PC-3 (cell line): ENCODE data around the gene IL6ST. TPM values are rescaled to one million over a fixed set of nuclear protein-coding genes. Genes with fewer than 3 reads are reported as not detected.
"Not testable (repeated sequence)": the region's sequence is repeated elsewhere in the genome, so short reads cannot be mapped to it uniquely, and the experiment has no call there.

Source experiments
- ATAC-seq: fragments of 200-7000 bp; cut with Tn5 transposase; 2 replicates; pipeline ENCODE4 v1.9.1; 2020; ENCODE audit warnings: mild to moderate bottlenecking, moderate library complexity
- Bru-seq: library from RNA; stranded (reverse); fragments of 400-500 nt; gene quantifications from one replicate; lab custom pipeline; 2021; lab: Mats Ljungman, UMichigan
- BruChase-seq, 2 experiments: library from RNA; stranded (reverse); fragments of 400-500 nt; gene quantifications; one replicate each; lab custom pipeline; 2021; lab: Mats Ljungman, UMichigan
- BruUV-seq: library from RNA; stranded (reverse); fragments of 400-500 nt; replicated peaks from 2 replicates; lab custom pipeline; 2021; lab: Mats Ljungman, UMichigan
- CTCF ChIA-PET: fragments of 300-600 bp; sonication (Branson Sonifier 250); formaldehyde crosslinking; loops from one replicate; lab custom pipeline; 2022; ENCODE audit warnings: antibody characterized with exemption; lab: Charles Lee
- POLR2A ChIA-PET: fragments of 300-600 bp; sonication (Branson Sonifier 250); formaldehyde crosslinking; loops from one replicate; lab custom pipeline; 2022; ENCODE audit warnings: antibody characterized with exemption; ENCODE audit not compliant: unreplicated experiment; lab: Charles Lee
- DNase-seq: peaks from one replicate; pipeline ENCODE4 v3.0.0-alpha.2; 2015
- H2AFZ ChIP-seq: fragments of 300-600 bp; sonication (generic); 2 replicates; pipeline ENCODE4 v1.6.0; 2016; ENCODE audit warnings: antibody characterized with exemption, low read length
- H3F3A ChIP-seq: fragments of 300-600 bp; sonication (generic); one replicate; pipeline ENCODE4 v1.6.0; 2017; ENCODE audit warnings: antibody characterized with exemption, low read length, control low read depth, mild to moderate bottlenecking; ENCODE audit not compliant: unreplicated experiment
- H3K27ac ChIP-seq: fragments of 300-600 bp; sonication (generic); 2 replicates; pipeline ENCODE4 v1.5.1; 2016; ENCODE audit warnings: mild to moderate bottlenecking, low read length
- H3K27me3 ChIP-seq: fragments of 300-600 bp; sonication (generic); 2 replicates; pipeline ENCODE4 v1.6.1; 2016; ENCODE audit warnings: low read length, mixed read lengths
- H3K36me3 ChIP-seq: fragments of 300-600 bp; sonication (generic); 2 replicates; pipeline ENCODE4 v1.6.1; 2016; ENCODE audit warnings: low read depth, mixed run types, low read length, mixed read lengths
- H3K4me1 ChIP-seq: fragments of 300-600 bp; sonication (generic); 2 replicates; pipeline ENCODE4 v1.5.1; 2016; ENCODE audit warnings: low read length; ENCODE audit not compliant: insufficient read depth
- H3K4me2 ChIP-seq: fragments of 300-600 bp; sonication (generic); 2 replicates; pipeline ENCODE4 v1.6.0; 2016; ENCODE audit warnings: low read length
- H3K4me3 ChIP-seq: fragments of 300-600 bp; sonication (generic); 2 replicates; pipeline ENCODE4 v1.5.1; 2016; ENCODE audit warnings: mild to moderate bottlenecking, low read length, mixed read lengths
- H3K79me2 ChIP-seq: fragments of 300-600 bp; sonication (generic); 2 replicates; pipeline ENCODE4 v1.6.1; 2017; ENCODE audit warnings: low read length, mixed read lengths
- H3K9ac ChIP-seq: fragments of 300-600 bp; sonication (generic); 2 replicates; pipeline ENCODE4 v1.6.0; 2016; ENCODE audit warnings: mild to moderate bottlenecking, low read length
- H3K9me2 ChIP-seq: fragments of 300-600 bp; sonication (generic); replicated peaks from 2 replicates; pipeline ENCODE4 v1.6.1; 2016; ENCODE audit warnings: mixed run types, low read length, mixed read lengths
- H3K9me3 ChIP-seq: fragments of 300-600 bp; sonication (generic); 2 replicates; pipeline ENCODE4 v1.6.1; 2016; ENCODE audit warnings: low read length, mixed read lengths
- H4K20me1 ChIP-seq: fragments of 300-600 bp; sonication (generic); 2 replicates; pipeline ENCODE4 v1.6.1; 2016; ENCODE audit warnings: low read length, mixed read lengths
- EZH2 ChIP-seq: fragments of 300-600 bp; sonication (generic); IDR thresholded peaks from one replicate; pipeline ENCODE4 v1.6.1; 2017; ENCODE audit warnings: antibody characterized with exemption, mild to moderate bottlenecking, low read length; ENCODE audit not compliant: unreplicated experiment
- EZH2phosphoT487 ChIP-seq: fragments of 300-600 bp; sonication (generic); IDR thresholded peaks from 2 replicates; pipeline ENCODE4 v1.6.1; 2018; ENCODE audit warnings: mild to moderate bottlenecking, antibody characterized with exemption, low read length, borderline replicate concordance
- intact Hi-C: fragments of 100-400 bp; cut with micrococcal nuclease; formaldehyde crosslinking; loops from 2 replicates; pipeline ENCODE4 v1.9.0; 2023
- long read RNA-seq: library from polyadenylated mRNA; unstranded; transcript quantifications from one replicate; pipeline ENCODE4 v2.0.0, GENCODE V29; 2021; ENCODE audit not compliant: unreplicated experiment
- total RNA-seq: library from RNA; depleted of rRNA; stranded (reverse); fragments of >200 nt; gene quantifications from 2 replicates; pipeline ENCODE4 v1.2.3, GENCODE V29; 2014; rRNA removed
- TF ChIP-seq, protein P1 (sequence below): fragments of 300-600 bp; sonication (generic); conservative IDR thresholded peaks from 2 replicates; pipeline ENCODE4 v1.5.1; 2017; ENCODE audit warnings: antibody characterized with exemption, low read depth, mild to moderate bottlenecking, low read length

Gene IL6ST
- 25.7 and 28.0 TPM in 2 replicates for total RNA-seq
- percentile 77 among the genes with signal in this experiment for Bru-seq, nascent RNA
- percentile 88 among the genes with signal in this experiment for BruChase-seq, experiment 1, labeled RNA remaining after a 6-hour chase
- BruChase-seq, experiment 2, labeled RNA remaining after a 2-hour chase = percentile 82 among the genes with signal in this experiment
- long read RNA-seq, full-length matches to known transcripts = 53 of 78 reads
- long read RNA-seq, partial matches to known transcripts = 5 of 78 reads
- long read RNA-seq, other reads (novel, unspliced or antisense) = 20 of 78 reads

DNA sequence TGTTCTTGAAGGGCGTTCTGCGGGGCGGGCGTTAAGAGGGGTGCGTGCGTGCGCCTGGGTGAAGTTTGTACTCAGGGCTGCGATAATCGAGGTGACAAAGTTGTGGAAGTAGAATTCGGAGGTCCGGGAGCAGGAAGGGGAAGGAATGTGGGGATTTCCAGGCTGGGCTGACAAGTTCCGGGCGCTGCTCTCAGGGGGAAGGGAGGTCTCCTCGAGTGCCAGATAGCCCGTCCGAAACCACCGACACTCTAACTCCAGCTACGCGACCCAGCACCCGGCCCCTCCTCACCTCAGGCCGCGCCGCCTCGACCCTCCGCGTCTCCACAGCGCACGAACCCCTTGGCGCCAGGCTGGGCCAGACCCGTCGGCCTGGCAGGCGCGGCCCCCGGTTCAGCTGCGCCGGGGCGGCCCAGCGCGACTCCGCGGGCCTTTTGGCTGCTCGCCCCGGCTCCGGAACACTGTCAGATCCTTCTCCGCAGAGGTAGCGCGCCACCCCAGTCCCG is at the start of gene IL6ST:
TSS of gene IL6ST (minus strand) at position 469 of the 503 bp plus-strand sequence. CDS start 18,685 bp downstream, outside the sequence.
- Histone ChIP-seq H4K20me1 (peaks cover 29% of the 10 kb centered on the region), H3K4me3 (peak within 1 kb of the TSS; percentile 98), H3K9ac (peak within 1 kb of the TSS; percentile 91), H3F3A (no peaks in the 10 kb centered on the region), H3K4me2 (peak within 1 kb of the TSS; percentile 97), H3K27ac (peak within 1 kb of the TSS; percentile 88), H3K9me3 (no peaks in the 10 kb centered on the region), H3K4me1 (peaks cover 36% of the 10 kb centered on the region), H3K27me3 (no peaks in the 10 kb centered on the region), H3K79me2 (peaks cover 47% of the 10 kb centered on the region), H3K9me2 (no peaks in the 10 kb centered on the region), H3K36me3 (no peaks in the 10 kb centered on the region), H2AFZ (peak within 1 kb of the TSS; percentile 75)
- ChIA-PET CTCF (no interaction called here), POLR2A (interaction anchor here (0.7 kb wide), 2 partner anchors 59 to 182 kb away, joined by 3 to 4 read pairs; no protein-coding TSS in a partner anchor)
- ATAC-seq (peak; percentile 50), DNase-seq (peak; percentile 49)
- TF ChIP-seq EZH2phosphoT487 = no peak
- no peak for TF ChIP-seq EZH2
- TF ChIP-seq, protein P1, sequence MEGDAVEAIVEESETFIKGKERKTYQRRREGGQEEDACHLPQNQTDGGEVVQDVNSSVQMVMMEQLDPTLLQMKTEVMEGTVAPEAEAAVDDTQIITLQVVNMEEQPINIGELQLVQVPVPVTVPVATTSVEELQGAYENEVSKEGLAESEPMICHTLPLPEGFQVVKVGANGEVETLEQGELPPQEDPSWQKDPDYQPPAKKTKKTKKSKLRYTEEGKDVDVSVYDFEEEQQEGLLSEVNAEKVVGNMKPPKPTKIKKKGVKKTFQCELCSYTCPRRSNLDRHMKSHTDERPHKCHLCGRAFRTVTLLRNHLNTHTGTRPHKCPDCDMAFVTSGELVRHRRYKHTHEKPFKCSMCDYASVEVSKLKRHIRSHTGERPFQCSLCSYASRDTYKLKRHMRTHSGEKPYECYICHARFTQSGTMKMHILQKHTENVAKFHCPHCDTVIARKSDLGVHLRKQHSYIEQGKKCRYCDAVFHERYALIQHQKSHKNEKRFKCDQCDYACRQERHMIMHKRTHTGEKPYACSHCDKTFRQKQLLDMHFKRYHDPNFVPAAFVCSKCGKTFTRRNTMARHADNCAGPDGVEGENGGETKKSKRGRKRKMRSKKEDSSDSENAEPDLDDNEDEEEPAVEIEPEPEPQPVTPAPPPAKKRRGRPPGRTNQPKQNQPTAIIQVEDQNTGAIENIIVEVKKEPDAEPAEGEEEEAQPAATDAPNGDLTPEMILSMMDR = no peak
- intact Hi-C loops = loop anchor here (10.0 kb wide), 1 partner anchor 130 kb away; no protein-coding TSS in a partner anchor
- BruUV-seq = no TSS peak

DNA sequence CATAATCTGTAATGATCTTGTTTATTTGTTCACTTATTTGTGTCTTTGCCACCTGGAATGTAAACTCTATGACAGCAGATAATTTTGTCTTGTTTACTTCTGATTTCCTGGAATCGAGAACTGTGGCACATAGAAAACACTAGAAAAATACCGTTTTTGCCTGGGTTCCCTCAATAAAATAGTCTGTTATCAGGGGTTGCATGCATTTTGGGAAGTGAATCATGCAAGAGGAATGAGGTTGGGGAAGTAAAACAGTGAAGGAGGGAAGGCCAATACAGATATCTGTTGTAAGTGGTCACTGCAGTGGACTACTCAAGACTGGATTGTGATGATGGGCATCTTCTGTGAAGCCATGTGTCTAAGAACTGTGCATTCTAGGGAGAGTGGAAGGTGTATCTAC is 45.2 kb upstream of the IL6ST start:
- Histone ChIP-seq H3K27ac (no peak overlapping the region), H3K4me2 (no peak overlapping the region), H3K4me3 (no peak overlapping the region), H3K79me2 (no peaks in the 10 kb centered on the region), H3K36me3 (no peaks in the 10 kb centered on the region), H3K9me2 (no peaks in the 10 kb centered on the region), H3K9ac (no peak overlapping the region), H3F3A (no peaks in the 10 kb centered on the region), H4K20me1 (no peaks in the 10 kb centered on the region), H3K4me1 (peaks cover 7% of the 10 kb centered on the region), H2AFZ (no peak overlapping the region), H3K27me3 (no peaks in the 10 kb centered on the region), H3K9me3 (no peaks in the 10 kb centered on the region)
- ATAC-seq = peak; percentile 62
- CTCF ChIA-PET = no interaction called here
- TF ChIP-seq, protein P1 = no peak
- peak; percentile 42 for DNase-seq
- intact Hi-C loops = no loop called here
- POLR2A ChIA-PET = no interaction called here
- no TSS peak for BruUV-seq

DNA sequence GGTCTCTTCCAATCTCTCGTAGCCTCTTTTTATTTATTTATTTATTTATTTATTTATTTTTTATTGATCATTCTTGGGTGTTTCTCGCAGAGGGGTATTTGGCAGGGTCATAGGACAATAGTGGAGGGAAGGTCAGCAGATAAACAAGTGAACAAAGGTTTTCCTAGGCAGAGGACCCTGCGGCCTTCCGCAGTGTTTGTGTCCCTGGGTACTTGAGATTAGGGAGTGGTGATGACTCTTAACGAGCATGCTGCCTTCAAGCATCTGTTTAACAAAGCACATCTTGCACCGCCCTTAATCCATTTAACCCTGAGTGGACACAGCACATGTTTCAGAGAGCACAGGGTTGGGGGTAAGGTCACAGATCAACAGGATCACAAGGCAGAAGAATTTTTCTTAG is 43.4 kb upstream of the IL6ST start:
- H3K9ac ChIP-seq, H3K27ac ChIP-seq, H4K20me1 ChIP-seq, H3K9me2 ChIP-seq, H3K27me3 ChIP-seq, H3K4me2 ChIP-seq, H3K9me3 ChIP-seq, BruUV-seq, CTCF ChIA-PET, DNase-seq, H3K4me3 ChIP-seq, H3K36me3 ChIP-seq, H3F3A ChIP-seq, intact Hi-C loops, POLR2A ChIA-PET, ATAC-seq, H2AFZ ChIP-seq, H3K79me2 ChIP-seq, H3K4me1 ChIP-seq: not testable (repeated sequence)
